Measurements from ENCODE around the gene SLC25A12. TPM values are rescaled to one million over a fixed set of nuclear protein-coding genes. Genes with fewer than 3 reads are reported as not detected.

The SLC25A12 gene
- polyA plus RNA-seq, 1 donor from 2014 or later: 122 TPM

DNA sequence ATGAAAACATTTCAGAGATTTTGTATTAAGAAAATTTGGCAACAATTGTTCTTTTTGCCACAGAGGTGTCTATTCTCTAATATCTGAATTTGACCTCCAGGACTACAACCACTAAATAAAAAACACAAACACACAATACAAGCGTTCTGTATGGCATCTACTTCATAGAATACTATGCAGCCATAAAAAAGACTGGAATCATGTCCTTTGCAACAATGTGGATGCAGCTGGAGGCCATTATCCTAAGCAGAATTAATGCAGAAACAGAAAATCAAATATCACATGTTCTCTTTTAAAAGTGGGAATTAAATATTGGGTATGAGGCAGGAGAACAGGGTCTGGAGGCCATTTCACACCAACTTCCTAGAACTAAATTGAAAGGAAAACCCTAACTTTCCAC, 19.5 kb downstream of the SLC25A12 start:
- H3K27ac ChIP-seq (ENCODE audit: low read length): no peak overlapping the region
- no peaks in the 10 kb centered on the region for H3K27me3 ChIP-seq (ENCODE audit: insufficient read depth, low read depth, low read length)
- H2AFZ ChIP-seq (ENCODE audit: low read depth, low read length): no peak overlapping the region
- H3K4me3 ChIP-seq (ENCODE audit: low read length): no peak overlapping the region
- no peak overlapping the region for H3K9ac ChIP-seq (ENCODE audit: low read length)
- TF ChIP-seq EP300 (conservative IDR thresholded peaks at IDR 0.05; ENCODE audit: poor library complexity, severe bottlenecking) (no peak), SMC3 (conservative IDR thresholded peaks at IDR 0.05; ENCODE audit: poor library complexity) (no peak), TAF1 (IDR thresholded peaks at IDR 0.05; ENCODE audit: low read depth) (no peak), RAD21 (conservative IDR thresholded peaks at IDR 0.05) (no peak), EZH2 (IDR thresholded peaks at IDR 0.05; ENCODE audit: borderline replicate concordance, insufficient read depth, low read length, poor library complexity, severe bottlenecking) (no peak), CTCF (IDR thresholded peaks at IDR 0.05; ENCODE audit: poor library complexity, severe bottlenecking) (no peak), POLR2AphosphoS5 (IDR thresholded peaks at IDR 0.05) (no peak), MXI1 (conservative IDR thresholded peaks at IDR 0.05; ENCODE audit: poor library complexity, severe bottlenecking) (no peak)
- TF ChIP-seq, protein P1, sequence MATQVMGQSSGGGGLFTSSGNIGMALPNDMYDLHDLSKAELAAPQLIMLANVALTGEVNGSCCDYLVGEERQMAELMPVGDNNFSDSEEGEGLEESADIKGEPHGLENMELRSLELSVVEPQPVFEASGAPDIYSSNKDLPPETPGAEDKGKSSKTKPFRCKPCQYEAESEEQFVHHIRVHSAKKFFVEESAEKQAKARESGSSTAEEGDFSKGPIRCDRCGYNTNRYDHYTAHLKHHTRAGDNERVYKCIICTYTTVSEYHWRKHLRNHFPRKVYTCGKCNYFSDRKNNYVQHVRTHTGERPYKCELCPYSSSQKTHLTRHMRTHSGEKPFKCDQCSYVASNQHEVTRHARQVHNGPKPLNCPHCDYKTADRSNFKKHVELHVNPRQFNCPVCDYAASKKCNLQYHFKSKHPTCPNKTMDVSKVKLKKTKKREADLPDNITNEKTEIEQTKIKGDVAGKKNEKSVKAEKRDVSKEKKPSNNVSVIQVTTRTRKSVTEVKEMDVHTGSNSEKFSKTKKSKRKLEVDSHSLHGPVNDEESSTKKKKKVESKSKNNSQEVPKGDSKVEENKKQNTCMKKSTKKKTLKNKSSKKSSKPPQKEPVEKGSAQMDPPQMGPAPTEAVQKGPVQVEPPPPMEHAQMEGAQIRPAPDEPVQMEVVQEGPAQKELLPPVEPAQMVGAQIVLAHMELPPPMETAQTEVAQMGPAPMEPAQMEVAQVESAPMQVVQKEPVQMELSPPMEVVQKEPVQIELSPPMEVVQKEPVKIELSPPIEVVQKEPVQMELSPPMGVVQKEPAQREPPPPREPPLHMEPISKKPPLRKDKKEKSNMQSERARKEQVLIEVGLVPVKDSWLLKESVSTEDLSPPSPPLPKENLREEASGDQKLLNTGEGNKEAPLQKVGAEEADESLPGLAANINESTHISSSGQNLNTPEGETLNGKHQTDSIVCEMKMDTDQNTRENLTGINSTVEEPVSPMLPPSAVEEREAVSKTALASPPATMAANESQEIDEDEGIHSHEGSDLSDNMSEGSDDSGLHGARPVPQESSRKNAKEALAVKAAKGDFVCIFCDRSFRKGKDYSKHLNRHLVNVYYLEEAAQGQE (IDR thresholded peaks at IDR 0.05; ENCODE audit: borderline replicate concordance): no peak
- no peaks in the 10 kb centered on the region for H3F3A ChIP-seq (ENCODE audit: insufficient read depth, low read length, poor library complexity, severe bottlenecking)
- H4K20me1 ChIP-seq (ENCODE audit: insufficient read depth): no peaks in the 10 kb centered on the region
- H3K79me2 ChIP-seq (replicated peaks; ENCODE audit: insufficient read depth, low read length): peaks cover 18% of the 10 kb centered on the region
- H3K4me2 ChIP-seq (ENCODE audit: low read length): no peak overlapping the region
- no peaks in the 10 kb centered on the region for H3K36me3 ChIP-seq (ENCODE audit: insufficient read depth, low read length)
- no peaks in the 10 kb centered on the region for H3K9me3 ChIP-seq (ENCODE audit: low read length)
- no peaks in the 10 kb centered on the region for H3K9me2 ChIP-seq (ENCODE audit: insufficient read depth, low read length)

- Histone ChIP-seq H3K4me3 (ENCODE audit: low read length) (no peak overlapping the region), H3K9me2 (ENCODE audit: insufficient read depth, low read length) (no peaks in the 10 kb centered on the region), H3K79me2 (replicated peaks; ENCODE audit: insufficient read depth, low read length) (peaks cover 4% of the 10 kb centered on the region), H3K9ac (ENCODE audit: low read length) (no peak overlapping the region), H3K27ac (ENCODE audit: low read length) (no peak overlapping the region), H3K27me3 (ENCODE audit: insufficient read depth, low read depth, low read length) (no peaks in the 10 kb centered on the region), H3K4me2 (ENCODE audit: low read length) (no peak overlapping the region), H3F3A (ENCODE audit: insufficient read depth, low read length, poor library complexity, severe bottlenecking) (no peaks in the 10 kb centered on the region), H3K36me3 (ENCODE audit: insufficient read depth, low read length) (no peaks in the 10 kb centered on the region), H2AFZ (ENCODE audit: low read depth, low read length) (no peak overlapping the region), H4K20me1 (ENCODE audit: insufficient read depth) (no peaks in the 10 kb centered on the region), H3K9me3 (ENCODE audit: low read length) (no peaks in the 10 kb centered on the region)
- TF ChIP-seq SMC3 (conservative IDR thresholded peaks at IDR 0.05; ENCODE audit: poor library complexity): no peak
- TF ChIP-seq TAF1 (IDR thresholded peaks at IDR 0.05; ENCODE audit: low read depth): no peak
- no peak for TF ChIP-seq RAD21 (conservative IDR thresholded peaks at IDR 0.05)
- TF ChIP-seq MXI1 (conservative IDR thresholded peaks at IDR 0.05; ENCODE audit: poor library complexity, severe bottlenecking): no peak
- no peak for TF ChIP-seq EZH2 (IDR thresholded peaks at IDR 0.05; ENCODE audit: borderline replicate concordance, insufficient read depth, low read length, poor library complexity, severe bottlenecking)
- TF ChIP-seq CTCF (IDR thresholded peaks at IDR 0.05; ENCODE audit: poor library complexity, severe bottlenecking): no peak
- TF ChIP-seq EP300 (conservative IDR thresholded peaks at IDR 0.05; ENCODE audit: poor library complexity, severe bottlenecking): no peak
- TF ChIP-seq, protein P1 (IDR thresholded peaks at IDR 0.05; ENCODE audit: borderline replicate concordance): no peak
- TF ChIP-seq POLR2AphosphoS5 (IDR thresholded peaks at IDR 0.05): no peak
Observed at GRCh38 chr2:171864357-171864985, 29.6 kb downstream of the SLC25A12 start.

Measured in neural cell (in vitro differentiated cells).